ENCODE data around the gene MCF2L. TPM values are rescaled to one million over a fixed set of nuclear protein-coding genes. Genes with fewer than 3 reads are reported as not detected.

Gene MCF2L
- total RNA-seq, 1 experiment from 2014 or later = 5.9 TPM

DNA sequence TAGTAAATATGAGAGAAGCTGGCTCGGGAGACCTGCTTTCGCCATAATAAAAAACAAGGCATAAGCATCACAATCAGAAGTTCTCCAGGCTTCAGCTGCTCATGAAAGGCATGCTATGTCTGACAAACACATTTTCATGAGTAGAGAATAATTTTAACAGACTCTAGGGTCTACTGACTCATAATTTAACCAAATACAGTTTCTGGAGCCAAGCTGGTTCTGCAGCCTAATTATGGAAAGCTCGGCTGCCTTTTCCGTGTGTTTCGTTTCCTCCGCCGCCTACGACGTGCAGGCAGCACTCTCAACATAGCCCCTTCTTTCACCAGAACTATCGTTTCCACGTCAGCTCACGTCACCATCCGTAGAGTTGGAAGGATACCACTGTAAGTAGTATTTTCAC lies 5.7 kb downstream of the MCF2L start:
- H3K27me3 ChIP-seq (ENCODE audit: low read length) = peaks cover 11% of the 10 kb centered on the region; the same call in 1 of the 2 replicates
- no peak overlapping the region for H3K9ac ChIP-seq (ENCODE audit: low read length)
- H3K27ac ChIP-seq (ENCODE audit: low read length) = no peak overlapping the region
- H3K4me2 ChIP-seq (ENCODE audit: low read length) = no peak overlapping the region
- POLR2A ChIA-PET (ENCODE audit: unreplicated experiment) = no interaction called here
- ATAC-seq (no peak), DNase-seq (no peak)
- no TSS peak for BruUV-seq (replicated peaks)
- H3K4me3 ChIP-seq (ENCODE audit: low read length) = no peak overlapping the region
- no peaks in the 10 kb centered on the region for H3K9me3 ChIP-seq (ENCODE audit: low read length)
- no peaks in the 10 kb centered on the region for H4K20me1 ChIP-seq (ENCODE audit: low read length)
- H3K36me3 ChIP-seq (ENCODE audit: low read depth, low read length) = no peaks in the 10 kb centered on the region
- CTCF ChIA-PET = no interaction called here
- H3F3A ChIP-seq (ENCODE audit: low read length, unreplicated experiment) = no peaks in the 10 kb centered on the region
- intact Hi-C loops (cut with micrococcal nuclease) = no loop called here
- H3K4me1 ChIP-seq (ENCODE audit: insufficient read depth, low read length) = no peaks in the 10 kb centered on the region
- TF ChIP-seq, protein P1, sequence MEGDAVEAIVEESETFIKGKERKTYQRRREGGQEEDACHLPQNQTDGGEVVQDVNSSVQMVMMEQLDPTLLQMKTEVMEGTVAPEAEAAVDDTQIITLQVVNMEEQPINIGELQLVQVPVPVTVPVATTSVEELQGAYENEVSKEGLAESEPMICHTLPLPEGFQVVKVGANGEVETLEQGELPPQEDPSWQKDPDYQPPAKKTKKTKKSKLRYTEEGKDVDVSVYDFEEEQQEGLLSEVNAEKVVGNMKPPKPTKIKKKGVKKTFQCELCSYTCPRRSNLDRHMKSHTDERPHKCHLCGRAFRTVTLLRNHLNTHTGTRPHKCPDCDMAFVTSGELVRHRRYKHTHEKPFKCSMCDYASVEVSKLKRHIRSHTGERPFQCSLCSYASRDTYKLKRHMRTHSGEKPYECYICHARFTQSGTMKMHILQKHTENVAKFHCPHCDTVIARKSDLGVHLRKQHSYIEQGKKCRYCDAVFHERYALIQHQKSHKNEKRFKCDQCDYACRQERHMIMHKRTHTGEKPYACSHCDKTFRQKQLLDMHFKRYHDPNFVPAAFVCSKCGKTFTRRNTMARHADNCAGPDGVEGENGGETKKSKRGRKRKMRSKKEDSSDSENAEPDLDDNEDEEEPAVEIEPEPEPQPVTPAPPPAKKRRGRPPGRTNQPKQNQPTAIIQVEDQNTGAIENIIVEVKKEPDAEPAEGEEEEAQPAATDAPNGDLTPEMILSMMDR (conservative IDR thresholded peaks at IDR 0.05; ENCODE audit: low read depth, low read length) = no peak
- no peaks in the 10 kb centered on the region for H3K9me2 ChIP-seq (replicated peaks; ENCODE audit: low read length)
- H3K79me2 ChIP-seq (ENCODE audit: low read length) = no peaks in the 10 kb centered on the region
- no peak overlapping the region for H2AFZ ChIP-seq (ENCODE audit: low read length)

DNA sequence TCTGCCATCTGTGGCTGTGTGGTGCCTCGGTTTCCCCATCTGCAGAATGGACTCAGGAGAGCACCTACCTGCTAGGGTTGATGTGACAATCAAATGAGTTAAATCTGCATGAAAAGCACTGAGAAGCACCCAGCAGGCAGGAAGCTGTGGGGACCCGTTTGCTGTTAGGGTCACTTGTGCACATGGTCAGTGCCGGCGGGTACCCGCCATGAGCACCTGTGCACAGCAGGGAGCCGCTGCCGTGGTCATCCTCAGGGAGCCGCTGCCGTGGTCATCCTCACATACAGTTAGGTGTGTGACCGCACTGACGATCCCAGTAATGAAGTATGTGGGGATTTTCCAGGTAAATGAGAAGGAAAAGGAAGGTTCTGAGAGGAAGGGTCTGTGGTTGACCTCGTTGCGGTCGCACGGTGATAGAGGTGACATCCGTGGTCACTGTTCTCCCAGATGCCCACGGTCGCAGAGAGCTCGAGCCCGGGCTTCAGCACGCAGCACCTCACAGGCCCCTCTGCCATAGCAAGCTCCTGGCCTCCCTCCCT lies 6.5 kb downstream of the MCF2L start:
- H3K36me3 ChIP-seq (ENCODE audit: low read depth, low read length) = no peaks in the 10 kb centered on the region

GRCh38 chr13:112976526-112976925 lies 7.5 kb downstream of the MCF2L start:
- CTCF ChIA-PET = no interaction called here
- Histone ChIP-seq H3F3A (ENCODE audit: low read length, unreplicated experiment) (no peaks in the 10 kb centered on the region), H3K27me3 (ENCODE audit: low read length) (no peaks in the 10 kb centered on the region), H2AFZ (ENCODE audit: low read length) (no peak overlapping the region), H3K9me3 (ENCODE audit: low read length) (no peaks in the 10 kb centered on the region), H3K27ac (ENCODE audit: low read length) (no peak overlapping the region), H3K4me2 (ENCODE audit: low read length) (no peak overlapping the region), H3K36me3 (ENCODE audit: low read depth, low read length) (no peaks in the 10 kb centered on the region), H3K79me2 (ENCODE audit: low read length) (no peaks in the 10 kb centered on the region), H4K20me1 (ENCODE audit: low read length) (no peaks in the 10 kb centered on the region), H3K9me2 (replicated peaks; ENCODE audit: low read length) (no peaks in the 10 kb centered on the region), H3K4me3 (ENCODE audit: low read length) (no peak overlapping the region), H3K4me1 (ENCODE audit: insufficient read depth, low read length) (no peaks in the 10 kb centered on the region), H3K9ac (ENCODE audit: low read length) (no peak overlapping the region)
- TF ChIP-seq EZH2phosphoT487 (IDR thresholded peaks at IDR 0.05; ENCODE audit: borderline replicate concordance, low read length) = no peak
- TF ChIP-seq, protein P1 (conservative IDR thresholded peaks at IDR 0.05; ENCODE audit: low read depth, low read length) = no peak
- DNase-seq (no peak), ATAC-seq (no peak)
- POLR2A ChIA-PET (ENCODE audit: unreplicated experiment) = no interaction called here
- BruUV-seq (replicated peaks) = no TSS peak
- intact Hi-C loops (cut with micrococcal nuclease) = no loop called here

More for the DNA sequence above, 6.5 kb downstream of the MCF2L start:
- no peaks in the 10 kb centered on the region for H3K4me1 ChIP-seq (ENCODE audit: insufficient read depth, low read length)
- no peak overlapping the region for H3K4me3 ChIP-seq (ENCODE audit: low read length)
- ChIA-PET POLR2A (ENCODE audit: unreplicated experiment) (no interaction called here), CTCF (no interaction called here)
- no peaks in the 10 kb centered on the region for H3K9me3 ChIP-seq (ENCODE audit: low read length)
- H4K20me1 ChIP-seq (ENCODE audit: low read length) = no peaks in the 10 kb centered on the region
- TF ChIP-seq EZH2 (IDR thresholded peaks at IDR 0.05; ENCODE audit: low read length, unreplicated experiment) (no peak), EZH2phosphoT487 (IDR thresholded peaks at IDR 0.05; ENCODE audit: borderline replicate concordance, low read length) (no peak)
- TF ChIP-seq, protein P1 (conservative IDR thresholded peaks at IDR 0.05; ENCODE audit: low read depth, low read length) = no peak
- ATAC-seq = no peak
- H3K79me2 ChIP-seq (ENCODE audit: low read length) = no peaks in the 10 kb centered on the region
- H2AFZ ChIP-seq (ENCODE audit: low read length) = no peak overlapping the region
- DNase-seq = no peak
- BruUV-seq (replicated peaks) = no TSS peak
- peaks cover 4% of the 10 kb centered on the region; the same call in 1 of the 2 replicates for H3K27me3 ChIP-seq (ENCODE audit: low read length)
- intact Hi-C loops (cut with micrococcal nuclease) = no loop called here
- H3K9me2 ChIP-seq (replicated peaks; ENCODE audit: low read length) = no peaks in the 10 kb centered on the region
- no peak overlapping the region for H3K4me2 ChIP-seq (ENCODE audit: low read length)
- H3F3A ChIP-seq (ENCODE audit: low read length, unreplicated experiment) = no peaks in the 10 kb centered on the region
- no peak overlapping the region for H3K9ac ChIP-seq (ENCODE audit: low read length)
- H3K27ac ChIP-seq (ENCODE audit: low read length) = no peak overlapping the region
